Neural crest cell (in vitro differentiated cells): ENCODE measurements around the gene ATP9A. TPM values are rescaled to one million over a fixed set of nuclear protein-coding genes. Genes with fewer than 3 reads are reported as not detected.

ENCODE experiments used
- DNase-seq: peaks from one replicate; pipeline ENCODE4 v3.0.0; 2021; ENCODE audit warnings: low read depth, mixed read lengths, low spot score
- H3K27ac Mint-ChIP-seq: one replicate; pipeline ENCODE4 v1.8.0; 2021; ENCODE audit warnings: mild to moderate bottlenecking, mixed read lengths; ENCODE audit not compliant: unreplicated experiment
- H3K27me3 Mint-ChIP-seq: 2 replicates; pipeline ENCODE4 v1.8.0; 2021; ENCODE audit warnings: low read depth, mild to moderate bottlenecking, mixed read lengths
- H3K36me3 Mint-ChIP-seq: 2 replicates; pipeline ENCODE4 v1.8.0; 2021; ENCODE audit warnings: low read depth, mild to moderate bottlenecking, mixed read lengths
- H3K4me1 Mint-ChIP-seq: 2 replicates; pipeline ENCODE4 v1.8.0; 2021; ENCODE audit warnings: mixed read lengths
- H3K4me3 Mint-ChIP-seq: one replicate; pipeline ENCODE4 v1.8.0; 2021; ENCODE audit warnings: mild to moderate bottlenecking, mixed read lengths
- H3K9me3 Mint-ChIP-seq: 2 replicates; pipeline ENCODE4 v1.8.0; 2021; ENCODE audit warnings: mixed read lengths
- CTCF ChIP-seq: fragments of 200-600 bp; sonication (generic); conservative IDR thresholded peaks from 2 replicates; pipeline ENCODE4 v1.5.0; 2021; ENCODE audit warnings: antibody characterized with exemption, mild to moderate bottlenecking
- total RNA-seq: library from RNA; stranded (reverse); gene quantifications from 2 replicates; pipeline ENCODE4 v1.2.1, GENCODE V29; 2021

The ATP9A gene
- total RNA-seq, 1 donor from 2014 or later = 39.0 TPM

GRCh38 chr20:51802170-51802751, 34.1 kb upstream of the ATP9A start, which contains the start of gene SALL4:
Gene SALL4, minus strand, starts transcription at chr20:51802521. Its CDS starts 113 bp downstream, at chr20:51802408.
- H3K9me3 Mint-ChIP-seq = no peaks in the 10 kb centered on the region
- peak within 1 kb of the TSS; percentile 80 for H3K27ac Mint-ChIP-seq
- H3K4me1 Mint-ChIP-seq = peaks cover 49% of the 10 kb centered on the region
- H3K27me3 Mint-ChIP-seq = peaks cover 3% of the 10 kb centered on the region
- no peak for TF ChIP-seq CTCF
- peak within 1 kb of the TSS; percentile 99 for H3K4me3 Mint-ChIP-seq
- DNase-seq = peak; percentile 63
- H3K36me3 Mint-ChIP-seq = peaks cover 2% of the 10 kb centered on the region

- Mint-ChIP-seq H3K36me3 (peaks cover 2% of the 10 kb centered on the region), H3K9me3 (no peaks in the 10 kb centered on the region), H3K27ac (peak overlapping the region; percentile 80), H3K4me1 (peaks cover 54% of the 10 kb centered on the region), H3K27me3 (peaks cover 3% of the 10 kb centered on the region), H3K4me3 (peak overlapping the region; percentile 99)
- DNase-seq = no peak
- TF ChIP-seq CTCF = no peak
Measured at GRCh38 chr20:51801823-51802123, 33.6 kb upstream of the ATP9A start.

- peaks cover 2% of the 10 kb centered on the region for H3K36me3 Mint-ChIP-seq
- H3K27ac Mint-ChIP-seq = peak overlapping the region; percentile 98
- H3K4me1 Mint-ChIP-seq = peaks cover 59% of the 10 kb centered on the region
- H3K4me3 Mint-ChIP-seq = peak overlapping the region; percentile 99
- peaks cover 3% of the 10 kb centered on the region for H3K27me3 Mint-ChIP-seq
- TF ChIP-seq CTCF = peak; percentile 36
- no peaks in the 10 kb centered on the region for H3K9me3 Mint-ChIP-seq
- peak; percentile 47 for DNase-seq
Measured at GRCh38 chr20:51801122-51801822, 33.1 kb upstream of the ATP9A start.

- peaks cover 62% of the 10 kb centered on the region for H3K4me1 Mint-ChIP-seq
- peaks cover 3% of the 10 kb centered on the region for H3K27me3 Mint-ChIP-seq
- no peak for DNase-seq
- H3K9me3 Mint-ChIP-seq = no peaks in the 10 kb centered on the region
- TF ChIP-seq CTCF = no peak
- peak overlapping the region; percentile 98 for H3K27ac Mint-ChIP-seq
- H3K4me3 Mint-ChIP-seq = peak overlapping the region; percentile 99
- peaks cover 2% of the 10 kb centered on the region for H3K36me3 Mint-ChIP-seq
Measured at GRCh38 chr20:51800872-51801121, 32.6 kb upstream of the ATP9A start.

- H3K27me3 Mint-ChIP-seq = peaks cover 3% of the 10 kb centered on the region
- DNase-seq = peak; percentile 92
- peaks cover 2% of the 10 kb centered on the region for H3K36me3 Mint-ChIP-seq
- peak; percentile 97 for TF ChIP-seq CTCF
- H3K4me1 Mint-ChIP-seq = peaks cover 62% of the 10 kb centered on the region
- peak overlapping the region; percentile 99 for H3K4me3 Mint-ChIP-seq
- H3K9me3 Mint-ChIP-seq = no peaks in the 10 kb centered on the region
- peak overlapping the region; percentile 98 for H3K27ac Mint-ChIP-seq
Measured at GRCh38 chr20:51800060-51800871, 32.1 kb upstream of the ATP9A start.
